Mammary microvascular endothelial cell (primary cell): ENCODE results near the gene USP54. TPM values are rescaled to one million over a fixed set of nuclear protein-coding genes. Genes with fewer than 3 reads are reported as not detected.

ENCODE experiments used
- total RNA-seq: library from RNA; depleted of rRNA; stranded (reverse); fragments of >200 nt; gene quantifications from 2 replicates; pipeline ENCODE4 v1.2.3, GENCODE V29; 2015

Gene USP54, protein sequence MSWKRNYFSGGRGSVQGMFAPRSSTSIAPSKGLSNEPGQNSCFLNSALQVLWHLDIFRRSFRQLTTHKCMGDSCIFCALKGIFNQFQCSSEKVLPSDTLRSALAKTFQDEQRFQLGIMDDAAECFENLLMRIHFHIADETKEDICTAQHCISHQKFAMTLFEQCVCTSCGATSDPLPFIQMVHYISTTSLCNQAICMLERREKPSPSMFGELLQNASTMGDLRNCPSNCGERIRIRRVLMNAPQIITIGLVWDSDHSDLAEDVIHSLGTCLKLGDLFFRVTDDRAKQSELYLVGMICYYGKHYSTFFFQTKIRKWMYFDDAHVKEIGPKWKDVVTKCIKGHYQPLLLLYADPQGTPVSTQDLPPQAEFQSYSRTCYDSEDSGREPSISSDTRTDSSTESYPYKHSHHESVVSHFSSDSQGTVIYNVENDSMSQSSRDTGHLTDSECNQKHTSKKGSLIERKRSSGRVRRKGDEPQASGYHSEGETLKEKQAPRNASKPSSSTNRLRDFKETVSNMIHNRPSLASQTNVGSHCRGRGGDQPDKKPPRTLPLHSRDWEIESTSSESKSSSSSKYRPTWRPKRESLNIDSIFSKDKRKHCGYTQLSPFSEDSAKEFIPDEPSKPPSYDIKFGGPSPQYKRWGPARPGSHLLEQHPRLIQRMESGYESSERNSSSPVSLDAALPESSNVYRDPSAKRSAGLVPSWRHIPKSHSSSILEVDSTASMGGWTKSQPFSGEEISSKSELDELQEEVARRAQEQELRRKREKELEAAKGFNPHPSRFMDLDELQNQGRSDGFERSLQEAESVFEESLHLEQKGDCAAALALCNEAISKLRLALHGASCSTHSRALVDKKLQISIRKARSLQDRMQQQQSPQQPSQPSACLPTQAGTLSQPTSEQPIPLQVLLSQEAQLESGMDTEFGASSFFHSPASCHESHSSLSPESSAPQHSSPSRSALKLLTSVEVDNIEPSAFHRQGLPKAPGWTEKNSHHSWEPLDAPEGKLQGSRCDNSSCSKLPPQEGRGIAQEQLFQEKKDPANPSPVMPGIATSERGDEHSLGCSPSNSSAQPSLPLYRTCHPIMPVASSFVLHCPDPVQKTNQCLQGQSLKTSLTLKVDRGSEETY (N-terminal part only)
- 7.2 and 9.5 TPM in 2 replicates for total RNA-seq

DNA sequence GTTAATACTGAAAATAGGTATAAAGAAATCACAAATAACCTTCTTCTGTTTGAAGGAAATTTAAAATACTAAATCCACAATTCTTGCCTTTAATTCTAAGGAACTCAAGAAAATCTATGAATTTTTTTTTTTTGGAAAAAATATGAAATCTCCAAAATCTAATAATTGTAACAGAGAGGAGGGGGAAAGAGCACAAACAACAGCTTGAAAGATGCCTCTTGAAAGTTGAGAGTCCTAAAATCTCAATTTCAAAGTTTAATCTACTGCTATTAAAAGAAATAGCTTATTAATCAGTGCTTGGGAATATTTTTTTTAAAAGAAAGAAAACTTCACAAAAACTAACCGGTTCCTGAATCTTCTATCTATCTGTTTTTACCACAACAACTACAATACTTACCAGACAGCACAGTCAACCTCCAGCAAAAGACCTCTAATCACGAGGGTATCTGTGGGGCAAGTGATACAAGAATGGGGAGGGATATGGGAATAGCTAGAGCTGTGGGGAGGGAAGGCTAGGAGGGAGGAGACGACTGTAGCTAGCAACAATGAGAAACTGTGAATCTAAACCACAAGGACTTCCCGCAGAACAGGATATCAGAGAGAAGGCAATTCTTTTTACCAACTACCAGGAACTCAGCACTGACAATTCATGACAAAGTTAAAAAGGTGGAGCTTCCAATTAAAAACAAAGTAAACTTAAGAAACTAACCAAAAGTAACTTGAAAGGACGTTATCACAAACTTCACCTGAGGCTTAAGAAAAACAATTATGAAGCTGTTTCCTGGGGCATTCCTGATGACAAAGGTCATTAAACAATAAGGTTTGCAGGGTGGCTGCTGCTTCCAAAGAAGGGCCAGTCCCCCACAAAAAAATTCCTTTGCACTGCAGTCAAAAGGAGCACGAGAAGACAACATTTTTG is at the start of gene USP54:
Gene USP54, minus strand, starts transcription at position 462 of the 919 bp plus-strand sequence. CDS start 15,684 bp downstream, outside the sequence.

DNA sequence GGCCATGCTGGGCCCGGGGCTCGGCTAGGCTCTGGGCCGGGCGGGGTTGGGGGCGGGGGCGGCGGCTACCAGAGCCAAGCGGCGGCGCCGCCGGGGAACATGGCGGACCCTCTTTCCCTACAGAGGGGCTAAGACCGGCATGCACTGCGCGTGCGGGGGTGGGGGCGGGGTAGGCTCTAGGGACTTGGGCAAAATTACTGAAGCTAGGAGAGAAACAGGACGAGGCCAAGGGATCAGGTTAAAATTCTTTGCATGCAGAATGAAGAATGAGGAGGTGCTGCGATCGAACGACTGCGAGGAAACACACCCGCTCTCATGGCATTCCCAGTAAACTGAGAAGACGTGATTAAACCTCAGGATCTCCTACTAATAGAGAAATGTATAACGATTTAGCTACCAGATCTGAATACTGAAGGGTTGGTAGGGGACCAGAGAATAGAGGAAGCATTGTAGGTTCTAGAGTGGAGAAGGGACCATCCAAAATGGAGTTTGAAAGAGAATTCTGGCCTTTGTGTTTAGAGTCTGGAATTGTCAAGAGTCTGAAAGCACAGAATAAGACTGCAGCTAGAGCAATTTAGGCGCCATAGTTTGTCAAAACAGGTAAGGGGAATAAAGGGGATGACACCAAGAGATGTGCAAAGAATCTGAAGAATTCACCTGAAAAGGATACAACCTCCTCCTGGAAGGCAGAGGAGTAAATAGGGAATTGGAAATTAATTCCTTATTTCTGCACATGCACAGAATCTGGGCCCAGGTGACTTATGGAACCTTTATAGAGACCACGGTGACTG is 95.1 kb downstream of the USP54 start, which contains the start of gene PPP3CB:
Gene PPP3CB, minus strand, starts transcription at position 141 of the 791 bp plus-strand sequence. Its CDS starts 135 bp downstream, at position 6.

Other genes with a start within 250 kb of the USP54 start
- gene CFAP70, start 232.5 kb downstream of the USP54 start, total RNA-seq, result 0.05 and 0.13 TPM in 2 replicates
- gene ANXA7, start 177.3 kb downstream of the USP54 start, total RNA-seq, result 110 and 111 TPM in 2 replicates
- 0.30 and 0.40 TPM in 2 replicates for gene MSS51, start 157.8 kb downstream of the USP54 start, total RNA-seq
- gene PPP3CB, start 95.3 kb downstream of the USP54 start, total RNA-seq, result 11.9 and 13.1 TPM in 2 replicates
- not detected in 2 replicates for gene MYOZ1, start 50.1 kb upstream of the USP54 start, total RNA-seq
- gene SYNPO2L, start 64.7 kb upstream of the USP54 start, total RNA-seq, result not detected in 2 replicates
- 0.27 and 0.74 TPM in 2 replicates for gene AGAP5, start 106.8 kb upstream of the USP54 start, total RNA-seq
- 75.7 and 77.4 TPM in 2 replicates for gene SEC24C, start 153.0 kb upstream of the USP54 start, total RNA-seq
- 55.3 and 57.4 TPM in 2 replicates for gene CHCHD1, start 190.7 kb upstream of the USP54 start, total RNA-seq
- 64.2 and 66.7 TPM in 2 replicates for gene ZSWIM8, start 194.3 kb upstream of the USP54 start, total RNA-seq
- 13.3 and 13.8 TPM in 2 replicates for gene NDST2, start 220.3 kb upstream of the USP54 start, total RNA-seq